ENCODE data around the gene TMBIM4.
A peak's percentile ranks its signal among the peaks of the same experiment; 100 is the strongest.
"Not testable (repeated sequence)": the region's sequence is repeated elsewhere in the genome, so short reads cannot be mapped to it uniquely, and the experiment has no call there.

TMBIM4 gene

DNA sequence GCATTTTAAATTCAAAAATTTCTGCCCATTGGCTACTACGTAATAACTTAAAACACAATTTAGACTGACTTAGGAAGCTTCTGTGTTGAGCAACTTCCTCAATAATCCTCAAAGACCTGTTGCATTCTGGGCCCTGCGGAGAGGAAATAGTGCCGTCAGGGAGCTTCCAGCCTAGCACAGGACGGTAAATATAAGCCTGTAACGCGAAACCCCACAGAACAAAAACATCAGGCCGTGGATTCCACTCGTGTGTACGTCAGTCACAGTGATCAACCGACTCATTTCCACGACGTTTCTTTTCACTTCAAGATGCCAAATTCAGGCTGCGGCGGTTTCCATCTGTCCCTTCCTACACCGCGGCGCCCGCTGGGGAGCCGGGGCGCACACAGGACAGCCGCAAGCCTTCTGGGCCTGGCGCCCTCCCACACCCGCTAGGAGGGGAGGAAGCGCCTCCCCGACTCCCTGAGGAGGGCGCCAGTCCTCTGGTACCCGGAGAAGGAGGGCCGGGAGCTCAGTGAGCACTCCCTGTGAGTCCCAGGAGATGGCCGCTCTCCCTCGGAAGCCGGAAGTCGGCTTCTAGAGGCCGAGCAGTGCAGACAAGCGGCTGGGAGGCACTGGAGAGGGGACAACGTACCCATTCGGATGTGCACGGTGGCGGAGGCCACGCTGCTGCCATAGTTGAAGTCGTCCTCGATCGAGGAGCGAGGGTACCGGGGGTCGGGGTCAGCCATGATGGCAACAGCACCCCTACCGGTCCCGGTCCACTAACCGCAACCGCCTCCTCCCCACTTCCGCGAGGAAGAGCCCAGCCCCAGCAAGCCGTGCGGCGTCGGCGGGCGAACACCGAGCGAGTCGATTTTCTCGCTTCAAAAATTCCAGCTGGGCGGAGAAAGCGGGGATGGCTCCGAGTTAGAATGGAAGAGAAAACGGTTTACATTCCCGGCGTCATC lies at the start of gene TMBIM4:
Gene TMBIM4 (minus strand): TSS at position 776 of the 950 bp plus-strand sequence. CDS start 45 bp downstream, at position 731.
- DNase-seq (ENCODE audit: low read depth in 2 of 2), result peak; percentile 70 to 77

DNA sequence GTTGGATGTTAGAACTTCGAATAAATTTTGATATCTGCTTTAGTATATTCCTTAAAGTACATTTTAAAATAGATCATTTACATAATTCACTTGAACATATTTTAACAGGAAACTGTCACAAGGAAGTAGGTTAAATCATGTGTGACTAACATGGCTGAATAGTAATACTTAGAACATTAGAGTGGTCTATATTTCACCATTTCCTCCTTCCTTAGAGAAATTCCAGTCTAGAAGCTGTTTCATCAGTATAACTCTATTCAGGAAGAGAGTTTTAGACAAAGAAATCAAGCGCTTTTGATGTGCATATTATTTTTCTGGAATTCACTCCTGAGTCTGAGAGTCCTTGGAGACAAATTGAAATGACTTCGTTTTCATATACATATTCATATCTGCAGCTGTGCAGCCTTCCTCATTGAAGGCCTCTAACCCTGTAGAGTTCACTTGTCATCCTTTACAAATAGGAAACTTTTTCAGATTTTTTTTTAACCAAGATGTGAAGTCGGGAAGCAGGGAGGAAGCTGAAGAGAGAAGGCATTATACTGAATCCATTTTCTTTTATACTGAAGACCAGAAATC lies 47.6 kb upstream of the TMBIM4 start:
- no peak for DNase-seq (ENCODE audit: low read depth in 2 of 2)

DNA sequence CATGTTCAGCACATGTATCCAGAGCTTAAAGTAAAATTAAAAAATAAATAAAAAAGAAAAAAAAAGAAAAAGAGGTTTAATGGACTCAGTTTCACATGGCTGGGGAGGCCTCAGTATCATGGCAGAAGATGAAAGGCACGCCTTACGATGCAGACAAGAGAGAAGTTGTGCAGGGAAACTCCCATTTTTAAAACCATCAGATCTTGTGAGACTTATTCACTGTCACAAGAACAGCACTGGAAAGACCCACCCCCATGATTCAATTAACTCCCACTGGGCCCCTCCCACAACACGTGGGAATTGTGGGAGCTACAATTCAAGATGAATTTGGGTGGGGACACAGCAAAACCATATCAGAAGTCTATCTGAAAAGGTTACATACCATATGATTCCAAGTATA lies 43.2 kb upstream of the TMBIM4 start:
- not testable (repeated sequence) for DNase-seq (ENCODE audit: low read depth in 2 of 2)

DNA sequence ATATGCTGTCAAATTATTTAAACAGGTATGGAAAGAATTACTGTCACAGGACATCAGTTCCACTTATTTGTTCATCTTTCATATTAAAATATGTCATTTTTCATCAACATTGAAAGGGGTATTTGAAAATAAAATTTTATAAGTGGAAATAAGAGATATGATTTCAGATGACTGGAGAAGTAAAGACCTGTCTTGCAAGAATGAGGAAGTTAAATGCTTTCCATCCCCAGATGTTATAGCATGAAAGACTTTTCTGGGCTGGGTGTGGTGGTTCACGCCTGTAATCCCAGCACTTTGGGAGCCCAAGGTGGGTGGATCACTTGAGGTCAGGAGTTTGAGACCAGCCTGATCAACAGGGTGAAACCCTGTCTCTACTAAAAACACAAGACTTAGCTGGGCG lies 41.8 kb upstream of the TMBIM4 start:
- DNase-seq (ENCODE audit: low read depth in 2 of 2), result not testable (repeated sequence)

DNA sequence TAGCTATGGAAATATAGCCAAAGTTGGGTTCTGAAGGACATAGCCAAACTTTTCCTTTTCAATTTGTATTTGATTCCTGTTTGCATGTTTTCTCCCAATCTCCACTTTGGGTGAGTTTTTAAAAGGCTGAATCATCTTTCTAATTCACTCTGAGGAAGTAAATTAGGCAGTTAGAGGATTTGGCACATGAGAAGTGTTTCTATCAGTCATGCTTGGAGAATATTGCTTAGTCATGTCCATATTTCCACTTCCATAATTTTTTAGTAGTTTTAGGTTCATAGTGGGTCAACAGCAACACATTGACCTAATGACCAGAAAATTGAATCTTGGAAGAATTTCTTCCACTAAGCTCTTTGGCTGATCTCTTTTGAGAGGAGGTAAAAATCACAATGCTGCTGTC lies 41.0 kb upstream of the TMBIM4 start:
- no peak for DNase-seq (ENCODE audit: low read depth in 2 of 2)

GRCh38 chr12:66206141-66206540 lies 36.3 kb upstream of the TMBIM4 start:
- no peak for DNase-seq (ENCODE audit: low read depth in 2 of 2)

GRCh38 chr12:66203820-66204219 lies 34.0 kb upstream of the TMBIM4 start:
- DNase-seq (ENCODE audit: low read depth in 2 of 2), result no peak

- no peak for DNase-seq (ENCODE audit: low read depth in 2 of 2)
Measured at GRCh38 chr12:66199831-66200509, 30.2 kb upstream of the TMBIM4 start.

- DNase-seq (ENCODE audit: low read depth in 2 of 2), result no peak
Measured at GRCh38 chr12:66199141-66199540, 29.3 kb upstream of the TMBIM4 start.

DNA sequence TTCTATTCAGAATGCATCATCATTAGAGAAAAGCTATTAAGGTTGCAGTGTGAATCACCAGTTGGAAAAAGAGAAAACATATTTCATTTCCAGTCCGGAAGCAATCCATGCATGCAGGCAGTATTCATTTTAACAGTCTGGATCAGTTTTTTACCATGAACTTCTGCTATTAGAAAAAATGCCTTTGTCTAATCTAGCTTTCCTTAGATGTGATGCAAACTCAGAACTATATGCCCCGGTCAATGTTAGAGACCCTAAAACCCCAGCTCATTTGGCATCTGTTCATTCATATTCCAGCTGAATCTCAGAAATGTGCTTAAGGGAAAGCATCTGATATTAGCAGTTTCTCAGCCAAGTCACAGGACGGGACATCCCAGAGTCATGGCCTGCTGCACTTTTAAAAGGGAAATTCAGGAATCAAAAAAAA lies 27.7 kb upstream of the TMBIM4 start:
- no peak for DNase-seq (ENCODE audit: low read depth in 2 of 2)

DNA sequence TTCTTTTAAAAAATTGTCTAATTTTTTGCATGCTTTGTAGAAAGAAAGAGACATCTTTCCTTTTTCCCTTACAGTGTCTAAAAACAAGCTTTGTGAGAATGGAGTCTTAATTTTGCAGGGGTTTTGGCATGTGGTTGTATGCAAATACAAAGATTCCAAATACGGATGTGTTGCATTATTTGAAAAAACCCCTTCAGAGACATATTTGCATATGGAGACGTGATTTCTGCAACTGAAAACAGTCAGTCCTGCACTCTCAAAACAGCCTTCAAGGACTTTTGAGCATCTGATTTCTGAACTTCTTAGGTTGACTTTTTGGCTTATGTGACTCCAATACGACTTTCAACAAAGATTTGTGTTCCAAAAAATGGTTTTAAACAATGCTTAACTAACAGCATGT lies 27.0 kb upstream of the TMBIM4 start:
- no peak for DNase-seq (ENCODE audit: low read depth in 2 of 2)

GRCh38 chr12:66195242-66195641 lies 25.4 kb upstream of the TMBIM4 start:
- no peak for DNase-seq (ENCODE audit: low read depth in 2 of 2)

GRCh38 chr12:66194122-66194521 lies 24.3 kb upstream of the TMBIM4 start:
- no peak for DNase-seq (ENCODE audit: low read depth in 2 of 2)

GRCh38 chr12:66191547-66192126 lies 21.8 kb upstream of the TMBIM4 start:
- no peak for DNase-seq (ENCODE audit: low read depth in 2 of 2)

GRCh38 chr12:66190519-66191370 lies 20.9 kb upstream of the TMBIM4 start:
- no peak for DNase-seq (ENCODE audit: low read depth in 2 of 2)

- no peak for DNase-seq (ENCODE audit: low read depth in 2 of 2)
Measured at GRCh38 chr12:66189889-66190288, 20.1 kb upstream of the TMBIM4 start.

DNA sequence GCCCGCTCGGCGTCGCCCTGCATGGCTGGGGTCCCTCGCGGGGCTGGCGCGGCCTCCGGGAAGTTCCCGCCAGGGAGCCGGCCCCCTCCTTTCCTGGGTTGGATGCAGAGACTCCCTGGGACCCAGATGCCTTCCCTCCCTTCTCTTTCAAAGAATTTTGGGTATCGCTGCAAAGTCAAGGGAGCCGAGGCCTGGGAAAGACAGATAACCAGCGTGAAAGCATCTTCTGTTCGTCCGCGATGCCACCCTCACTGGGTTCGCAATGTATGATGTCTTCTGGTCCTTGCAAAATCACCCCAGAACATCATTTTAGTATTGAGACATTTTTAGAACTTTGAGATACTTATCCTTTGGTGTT lies 19.7 kb upstream of the TMBIM4 start:
- DNase-seq (ENCODE audit: low read depth in 2 of 2), result no peak

- DNase-seq (ENCODE audit: low read depth in 2 of 2), result peak in 1 of 2 donors; percentile 18
Measured at GRCh38 chr12:66188584-66189485, 19.0 kb upstream of the TMBIM4 start, which contains the start of gene IRAK3. Gene IRAK3 (plus strand): TSS chr12:66189214. CDS start chr12:66189300, 86 bp downstream.

GRCh38 chr12:66187821-66188220 lies 18.0 kb upstream of the TMBIM4 start:
- no peak for DNase-seq (ENCODE audit: low read depth in 2 of 2)

- DNase-seq (ENCODE audit: low read depth in 2 of 2), result no peak
Measured at GRCh38 chr12:66187036-66187435, 17.2 kb upstream of the TMBIM4 start.

Measured in stimulated activated CD4-positive, alpha-beta T cell treated with anti-CD3 and anti-CD28 coated beads, Interleukin-1b, Interleukin-23, amount 100 ng/mL, for 4 hours (primary cell).